A673 (cell line): Measurements from ENCODE around the gene CISD1.

Experiments used
- EZH2 ChIP-seq: fragments of 200-600 bp; sonication (generic); IDR thresholded peaks from 2 replicates; pipeline ENCODE4 v1.6.1; 2017; ENCODE audit warnings: borderline replicate concordance, low read depth, mild to moderate bottlenecking, mixed read lengths, antibody characterized with exemption, low read length; ENCODE audit not compliant: poor library complexity, severe bottlenecking
- TF ChIP-seq, protein P1 (sequence below): fragments of 300-800, 200-600 bp; sonication (generic); conservative IDR thresholded peaks from 2 replicates; pipeline ENCODE4 v1.5.1; 2017; ENCODE audit warnings: low read depth, mild to moderate bottlenecking, antibody characterized with exemption, low read length, moderate library complexity, mixed read lengths

DNA sequence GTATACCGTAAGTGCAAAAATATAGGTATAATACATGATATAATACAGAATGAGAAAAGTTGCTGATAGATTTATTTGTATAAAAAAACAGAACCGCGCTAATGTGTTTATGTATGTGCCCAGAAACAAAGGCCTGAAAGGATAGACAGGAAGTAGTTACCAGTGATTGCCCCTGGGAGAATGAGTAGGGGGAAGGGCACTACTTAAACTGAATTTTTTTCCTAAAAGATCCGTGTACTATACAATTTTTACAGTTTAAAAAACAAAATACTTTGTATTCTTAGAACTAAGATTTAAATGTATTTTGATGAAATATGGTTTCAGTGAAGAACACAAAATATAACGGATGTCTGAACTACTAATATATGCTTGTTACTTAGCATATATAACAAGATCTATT lies 4.2 kb upstream of the CISD1 start:
- TF ChIP-seq, protein P1, sequence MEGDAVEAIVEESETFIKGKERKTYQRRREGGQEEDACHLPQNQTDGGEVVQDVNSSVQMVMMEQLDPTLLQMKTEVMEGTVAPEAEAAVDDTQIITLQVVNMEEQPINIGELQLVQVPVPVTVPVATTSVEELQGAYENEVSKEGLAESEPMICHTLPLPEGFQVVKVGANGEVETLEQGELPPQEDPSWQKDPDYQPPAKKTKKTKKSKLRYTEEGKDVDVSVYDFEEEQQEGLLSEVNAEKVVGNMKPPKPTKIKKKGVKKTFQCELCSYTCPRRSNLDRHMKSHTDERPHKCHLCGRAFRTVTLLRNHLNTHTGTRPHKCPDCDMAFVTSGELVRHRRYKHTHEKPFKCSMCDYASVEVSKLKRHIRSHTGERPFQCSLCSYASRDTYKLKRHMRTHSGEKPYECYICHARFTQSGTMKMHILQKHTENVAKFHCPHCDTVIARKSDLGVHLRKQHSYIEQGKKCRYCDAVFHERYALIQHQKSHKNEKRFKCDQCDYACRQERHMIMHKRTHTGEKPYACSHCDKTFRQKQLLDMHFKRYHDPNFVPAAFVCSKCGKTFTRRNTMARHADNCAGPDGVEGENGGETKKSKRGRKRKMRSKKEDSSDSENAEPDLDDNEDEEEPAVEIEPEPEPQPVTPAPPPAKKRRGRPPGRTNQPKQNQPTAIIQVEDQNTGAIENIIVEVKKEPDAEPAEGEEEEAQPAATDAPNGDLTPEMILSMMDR = no peak
- TF ChIP-seq EZH2 = no peak
